Osteocyte (in vitro differentiated cells): Measurements from ENCODE around the gene SNRK. TPM values are rescaled to one million over a fixed set of nuclear protein-coding genes. Genes with fewer than 3 reads are reported as not detected.

Experiments used
- DNase-seq: peaks from one replicate; pipeline ENCODE4 v3.0.0; 2021; ENCODE audit warnings: mixed read lengths; ENCODE audit not compliant: unreplicated experiment; ENCODE audit errors: extremely low spot score
- H3K27ac Mint-ChIP-seq: one replicate; pipeline ENCODE4 v1.8.0; 2021; ENCODE audit warnings: mild to moderate bottlenecking, mixed read lengths; ENCODE audit not compliant: unreplicated experiment
- H3K27me3 Mint-ChIP-seq: one replicate; pipeline ENCODE4 v1.8.0; 2021; ENCODE audit warnings: mixed read lengths; ENCODE audit not compliant: unreplicated experiment
- H3K36me3 Mint-ChIP-seq: one replicate; pipeline ENCODE4 v1.8.0; 2021; ENCODE audit warnings: mixed read lengths; ENCODE audit not compliant: unreplicated experiment
- H3K4me1 Mint-ChIP-seq: one replicate; pipeline ENCODE4 v1.8.0; 2021; ENCODE audit warnings: mixed read lengths; ENCODE audit not compliant: unreplicated experiment
- H3K4me3 Mint-ChIP-seq: one replicate; pipeline ENCODE4 v1.8.0; 2021; ENCODE audit warnings: mild to moderate bottlenecking, moderate library complexity, mixed read lengths; ENCODE audit not compliant: unreplicated experiment
- H3K9me3 Mint-ChIP-seq: one replicate; pipeline ENCODE4 v1.8.0; 2021; ENCODE audit warnings: mixed read lengths; ENCODE audit not compliant: unreplicated experiment
- total RNA-seq: library from RNA; stranded (reverse); gene quantifications from 2 replicates; pipeline ENCODE4 v1.2.1, GENCODE V29; 2021
- TF ChIP-seq, protein P1 (sequence below): fragments of 200-600 bp; sonication (generic); IDR thresholded peaks from 2 replicates; pipeline ENCODE4 v1.5.0; 2021; ENCODE audit warnings: antibody characterized with exemption, mild to moderate bottlenecking, moderate library complexity

Gene SNRK
- total RNA-seq, 1 donor from 2014 or later: 25.9 TPM

DNA sequence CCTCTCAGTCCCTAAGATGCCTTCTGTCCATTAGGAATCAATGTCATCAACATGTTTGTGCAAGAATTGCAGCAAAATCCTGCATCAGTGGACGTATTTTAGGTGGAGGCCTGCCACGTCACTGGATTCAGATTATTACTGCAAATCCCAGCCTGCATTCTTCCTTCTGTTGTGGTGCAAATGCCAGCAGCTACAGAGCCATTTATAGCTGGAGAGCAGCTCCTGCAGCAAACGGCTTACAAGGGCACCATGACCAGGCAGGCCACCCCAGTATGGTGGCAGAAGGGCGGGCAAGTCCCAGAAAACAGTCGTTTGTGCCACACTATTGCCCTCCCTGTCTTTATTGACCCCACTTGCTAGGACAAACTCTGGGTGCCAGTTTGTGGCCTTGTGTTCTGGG, 74.7 kb downstream of the SNRK start:
- Mint-ChIP-seq H3K36me3 (peaks cover 7% of the 10 kb centered on the region), H3K27me3 (no peaks in the 10 kb centered on the region), H3K27ac (no peak overlapping the region), H3K4me3 (no peak overlapping the region), H3K4me1 (peaks cover 4% of the 10 kb centered on the region), H3K9me3 (peaks cover 14% of the 10 kb centered on the region)
- TF ChIP-seq, protein P1, sequence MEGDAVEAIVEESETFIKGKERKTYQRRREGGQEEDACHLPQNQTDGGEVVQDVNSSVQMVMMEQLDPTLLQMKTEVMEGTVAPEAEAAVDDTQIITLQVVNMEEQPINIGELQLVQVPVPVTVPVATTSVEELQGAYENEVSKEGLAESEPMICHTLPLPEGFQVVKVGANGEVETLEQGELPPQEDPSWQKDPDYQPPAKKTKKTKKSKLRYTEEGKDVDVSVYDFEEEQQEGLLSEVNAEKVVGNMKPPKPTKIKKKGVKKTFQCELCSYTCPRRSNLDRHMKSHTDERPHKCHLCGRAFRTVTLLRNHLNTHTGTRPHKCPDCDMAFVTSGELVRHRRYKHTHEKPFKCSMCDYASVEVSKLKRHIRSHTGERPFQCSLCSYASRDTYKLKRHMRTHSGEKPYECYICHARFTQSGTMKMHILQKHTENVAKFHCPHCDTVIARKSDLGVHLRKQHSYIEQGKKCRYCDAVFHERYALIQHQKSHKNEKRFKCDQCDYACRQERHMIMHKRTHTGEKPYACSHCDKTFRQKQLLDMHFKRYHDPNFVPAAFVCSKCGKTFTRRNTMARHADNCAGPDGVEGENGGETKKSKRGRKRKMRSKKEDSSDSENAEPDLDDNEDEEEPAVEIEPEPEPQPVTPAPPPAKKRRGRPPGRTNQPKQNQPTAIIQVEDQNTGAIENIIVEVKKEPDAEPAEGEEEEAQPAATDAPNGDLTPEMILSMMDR: no peak
- no peak for DNase-seq

DNA sequence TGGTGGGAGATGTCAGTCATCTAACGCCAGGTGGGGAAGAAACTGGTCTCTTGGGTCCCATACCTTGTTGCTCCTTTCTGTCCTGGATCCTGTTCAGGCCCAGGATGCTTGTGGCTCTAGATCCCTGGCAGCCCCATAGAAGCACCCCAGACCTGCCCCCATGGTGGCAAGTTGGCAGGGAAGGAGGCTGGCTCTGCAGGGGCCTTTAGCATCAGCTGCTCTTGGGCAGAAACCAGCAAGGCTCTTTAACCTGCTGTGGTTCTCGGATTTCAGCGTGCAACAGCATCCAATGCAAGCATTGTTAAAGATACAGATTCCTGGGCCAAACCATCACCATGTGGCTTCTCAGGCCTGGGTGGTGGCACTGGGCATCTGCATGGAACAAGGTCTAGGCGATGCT, 75.8 kb downstream of the SNRK start:
- H3K9me3 Mint-ChIP-seq: peaks cover 7% of the 10 kb centered on the region
- no peak overlapping the region for H3K27ac Mint-ChIP-seq
- H3K27me3 Mint-ChIP-seq: no peaks in the 10 kb centered on the region
- no peak overlapping the region for H3K4me3 Mint-ChIP-seq
- peaks cover 4% of the 10 kb centered on the region for H3K4me1 Mint-ChIP-seq
- peaks cover 12% of the 10 kb centered on the region for H3K36me3 Mint-ChIP-seq
- DNase-seq: no peak
- TF ChIP-seq, protein P1: no peak

DNA sequence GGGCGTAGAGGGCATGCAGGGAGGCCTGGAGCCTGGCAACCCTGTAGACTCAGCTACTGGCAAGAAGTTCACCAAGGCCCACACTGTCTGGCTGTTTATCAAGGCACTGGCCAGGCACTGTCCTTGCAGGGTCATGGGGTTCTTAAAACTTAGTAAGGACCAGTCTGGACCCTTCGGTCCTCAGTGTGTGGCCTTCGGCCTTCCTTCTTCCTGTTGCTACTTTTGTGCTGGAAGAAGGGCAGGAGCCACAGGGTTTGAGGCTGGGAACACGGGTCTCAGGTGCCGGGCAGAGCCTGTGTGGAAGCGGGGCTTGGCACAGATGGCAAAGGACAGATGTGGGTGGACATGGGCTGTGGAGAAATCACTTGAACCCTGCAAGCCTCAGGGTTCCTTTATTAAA, 76.6 kb downstream of the SNRK start:
- H3K4me3 Mint-ChIP-seq: no peak overlapping the region

DNA sequence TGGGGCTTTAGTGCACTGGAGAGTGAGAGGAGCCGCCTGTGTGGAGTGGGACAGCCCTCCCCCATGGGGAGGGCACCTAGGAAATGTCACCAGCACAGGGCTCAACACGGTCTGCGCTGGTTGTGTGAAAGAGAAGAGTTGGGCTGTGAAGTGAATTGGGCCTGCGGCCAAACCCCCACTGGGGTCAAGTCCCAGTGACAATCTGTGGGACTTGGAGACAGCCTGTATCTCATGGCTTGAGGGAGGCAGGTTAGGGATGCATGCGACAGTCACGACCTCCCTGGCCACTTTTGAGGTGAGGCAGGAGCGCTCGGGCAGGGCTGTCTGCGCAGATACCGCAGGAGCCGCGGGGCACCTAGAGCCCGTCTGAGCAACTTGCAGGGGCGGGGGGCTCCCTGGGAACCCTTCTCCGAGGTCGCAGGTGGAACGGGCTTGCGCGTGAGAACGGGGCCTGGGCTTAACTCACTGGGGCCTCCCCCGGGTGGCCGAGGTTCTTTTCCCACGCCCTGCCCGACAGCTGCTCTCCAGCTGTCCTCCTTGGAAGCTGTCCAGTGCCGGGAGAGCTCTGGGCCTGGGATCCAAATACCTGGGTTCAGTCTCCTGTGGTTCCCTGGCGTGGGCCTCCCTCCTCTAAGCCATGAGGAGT, 77.4 kb downstream of the SNRK start:
- Mint-ChIP-seq H3K27me3 (no peaks in the 10 kb centered on the region), H3K9me3 (no peaks in the 10 kb centered on the region), H3K4me3 (no peak overlapping the region), H3K4me1 (peaks cover 4% of the 10 kb centered on the region), H3K27ac (no peak overlapping the region), H3K36me3 (peaks cover 12% of the 10 kb centered on the region)
- TF ChIP-seq, protein P1: no peak
- no peak for DNase-seq

More for the DNA sequence above, 76.6 kb downstream of the SNRK start:
- no peaks in the 10 kb centered on the region for H3K27me3 Mint-ChIP-seq
- no peak for DNase-seq
- H3K4me1 Mint-ChIP-seq: peaks cover 4% of the 10 kb centered on the region
- no peaks in the 10 kb centered on the region for H3K9me3 Mint-ChIP-seq
- TF ChIP-seq, protein P1: no peak
- H3K27ac Mint-ChIP-seq: no peak overlapping the region
- H3K36me3 Mint-ChIP-seq: peaks cover 12% of the 10 kb centered on the region

DNA sequence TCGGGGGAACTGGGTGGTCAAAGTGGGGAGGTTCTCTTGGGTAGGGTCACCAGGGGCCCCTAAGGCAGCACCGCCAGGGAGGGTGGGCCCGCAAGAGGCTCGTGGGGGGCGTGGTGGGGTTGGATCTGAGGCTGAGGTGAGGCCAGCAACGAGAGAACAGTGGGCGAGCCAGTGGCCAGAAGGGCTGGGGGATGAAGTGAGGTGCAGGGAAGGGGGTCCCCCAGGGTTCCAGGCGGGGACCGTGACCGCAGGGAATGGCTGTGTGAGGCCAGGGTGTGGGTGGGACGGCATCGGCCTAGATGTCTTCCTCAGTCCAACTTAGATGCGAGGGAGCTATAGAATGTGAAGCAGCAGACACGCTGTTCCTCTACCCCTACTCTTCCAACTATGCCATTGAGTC, 78.2 kb downstream of the SNRK start:
- H3K4me1 Mint-ChIP-seq: peaks cover 4% of the 10 kb centered on the region
- TF ChIP-seq, protein P1: no peak
- no peak overlapping the region for H3K4me3 Mint-ChIP-seq
- no peaks in the 10 kb centered on the region for H3K9me3 Mint-ChIP-seq
- peaks cover 12% of the 10 kb centered on the region for H3K36me3 Mint-ChIP-seq
- no peak for DNase-seq
- H3K27me3 Mint-ChIP-seq: no peaks in the 10 kb centered on the region
- no peak overlapping the region for H3K27ac Mint-ChIP-seq
